NOMO-1 treated with DMSO at 0.1 percent for 48 hours (cell line): ENCODE data around the gene SHB.
A peak's percentile ranks its signal among the peaks of the same experiment; 100 is the strongest.

Source experiments
- DNase-seq: peaks from one replicate; lab custom pipeline; 2025; ENCODE audit not compliant: unreplicated experiment; lab: John Stamatoyannopoulos, UW

The SHB gene

DNA sequence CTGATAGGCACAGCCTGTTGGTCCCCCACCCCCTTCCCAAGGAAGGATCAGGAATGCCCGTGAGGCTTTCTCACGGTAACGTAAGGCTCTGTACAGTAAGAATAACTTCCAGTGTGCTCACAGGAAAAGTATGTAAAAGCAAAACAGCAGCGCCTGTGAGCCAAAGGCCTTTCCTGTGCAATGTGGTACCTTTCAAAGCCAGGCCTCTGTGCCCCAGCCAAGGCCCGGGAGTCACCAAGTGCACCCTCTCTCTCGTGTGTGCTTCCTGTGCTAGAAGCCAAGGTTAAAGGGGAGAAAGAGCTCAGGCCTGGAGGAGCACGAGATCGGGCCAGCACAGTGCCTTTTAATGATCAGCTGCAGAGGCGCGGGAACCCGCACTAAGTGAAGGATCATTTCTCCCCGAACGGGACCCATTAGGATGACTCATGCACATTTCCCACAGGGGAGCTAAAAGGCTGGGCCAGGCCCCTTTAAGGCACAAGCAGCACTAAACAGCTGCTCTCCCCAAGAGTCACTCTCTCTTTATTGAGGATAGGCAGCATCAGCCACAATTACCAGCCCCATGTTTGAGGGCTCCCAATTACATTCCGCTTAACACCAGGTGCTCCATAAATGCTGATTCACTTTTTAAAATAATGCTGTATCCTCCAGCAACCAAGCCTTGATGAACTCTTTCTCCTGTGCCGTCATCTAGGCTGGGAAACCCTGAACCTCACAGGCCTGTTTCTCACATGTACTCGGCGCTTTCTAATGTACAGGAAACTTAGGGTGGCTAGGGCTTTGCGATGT is 42.8 kb downstream of the SHB start:
- no peak for DNase-seq

DNA sequence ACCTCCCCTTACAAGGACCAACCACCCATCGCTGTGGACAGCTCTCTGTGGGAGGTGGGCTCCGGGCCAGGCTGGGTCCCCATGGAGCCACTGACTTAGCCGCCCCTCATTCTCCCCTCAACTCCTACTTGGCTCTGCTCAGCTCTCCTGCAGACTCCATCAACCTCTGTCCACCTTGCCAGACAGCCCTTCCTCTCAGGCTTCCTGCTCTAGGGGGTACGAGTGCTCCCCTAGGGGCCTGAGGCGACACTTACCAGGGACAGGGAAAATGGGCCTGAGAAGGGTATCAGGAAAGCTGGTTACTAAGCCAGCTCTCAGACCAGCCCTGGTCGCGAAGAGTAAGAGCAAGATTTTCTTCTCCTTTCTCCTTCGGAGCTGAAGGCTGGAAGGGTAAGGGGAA is 43.9 kb downstream of the SHB start:
- DNase-seq = no peak

DNA sequence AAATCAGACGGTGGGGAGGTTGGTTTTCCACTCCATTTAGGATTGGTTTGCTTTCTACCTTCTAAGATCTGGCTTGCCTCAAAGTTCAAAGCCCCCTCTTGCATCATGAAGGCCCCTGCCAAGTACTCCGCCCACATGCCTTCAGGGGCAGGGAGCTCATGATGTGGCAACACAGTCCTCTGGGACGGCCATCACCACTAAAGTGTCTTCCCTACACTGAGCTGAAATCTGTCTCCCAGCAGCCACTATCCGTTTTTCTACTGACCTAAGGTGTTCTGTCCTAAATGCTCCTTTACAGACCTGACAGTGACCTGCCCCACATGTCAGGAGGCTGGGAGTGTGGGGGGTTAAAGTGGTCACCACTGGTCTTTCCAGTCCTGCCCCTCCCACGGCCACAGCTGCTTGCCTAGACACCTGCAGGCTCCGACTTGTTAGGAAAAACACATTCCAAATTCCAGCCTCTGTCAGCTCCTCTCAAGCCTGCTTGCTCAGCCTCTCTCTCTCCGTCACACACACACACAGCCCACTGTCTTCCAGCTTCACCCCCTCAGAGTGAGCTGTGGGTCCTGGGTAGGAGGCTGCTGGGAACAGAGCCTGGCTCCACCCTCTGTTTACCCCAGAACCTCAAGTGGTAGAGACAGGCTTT is 44.9 kb downstream of the SHB start:
- peak; percentile 11 for DNase-seq

DNA sequence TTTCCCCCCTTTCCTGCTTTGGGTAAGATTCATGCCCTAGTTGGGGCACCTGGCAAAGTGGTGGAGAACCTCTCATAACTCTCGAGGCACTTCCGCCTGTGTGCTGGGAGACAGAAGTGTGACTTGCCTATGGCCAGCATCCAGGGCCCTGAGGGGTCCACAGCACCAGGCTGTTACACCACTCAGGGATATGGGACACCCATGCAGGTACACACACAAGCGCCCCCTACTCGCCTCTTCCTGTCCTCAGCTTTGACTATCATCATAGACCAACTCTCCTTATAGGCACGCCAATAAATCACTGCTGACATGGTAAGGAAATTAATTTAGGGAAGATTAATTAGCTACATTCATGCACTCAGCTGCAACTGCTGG is 45.4 kb downstream of the SHB start:
- no peak for DNase-seq

DNA sequence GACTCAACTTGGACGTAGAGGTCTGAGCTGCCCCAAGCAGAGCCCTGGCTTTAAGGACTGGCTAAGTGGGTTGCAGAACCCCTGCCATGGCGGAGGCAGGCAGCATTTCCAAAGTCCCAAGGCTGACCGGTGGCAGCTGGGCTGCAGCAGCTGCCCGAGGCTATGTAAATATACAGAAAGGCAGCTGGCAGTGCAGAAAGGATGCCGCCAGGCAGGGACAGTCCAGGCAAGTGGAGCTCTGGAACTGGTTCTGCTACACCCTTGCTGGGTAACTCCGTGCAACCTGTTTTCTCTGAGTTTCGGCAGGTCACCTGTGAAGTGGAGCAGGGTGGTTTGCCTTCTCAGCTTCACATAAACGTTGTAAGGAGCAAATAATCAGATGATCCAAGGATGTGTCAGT is 46.0 kb downstream of the SHB start:
- DNase-seq = no peak

DNA sequence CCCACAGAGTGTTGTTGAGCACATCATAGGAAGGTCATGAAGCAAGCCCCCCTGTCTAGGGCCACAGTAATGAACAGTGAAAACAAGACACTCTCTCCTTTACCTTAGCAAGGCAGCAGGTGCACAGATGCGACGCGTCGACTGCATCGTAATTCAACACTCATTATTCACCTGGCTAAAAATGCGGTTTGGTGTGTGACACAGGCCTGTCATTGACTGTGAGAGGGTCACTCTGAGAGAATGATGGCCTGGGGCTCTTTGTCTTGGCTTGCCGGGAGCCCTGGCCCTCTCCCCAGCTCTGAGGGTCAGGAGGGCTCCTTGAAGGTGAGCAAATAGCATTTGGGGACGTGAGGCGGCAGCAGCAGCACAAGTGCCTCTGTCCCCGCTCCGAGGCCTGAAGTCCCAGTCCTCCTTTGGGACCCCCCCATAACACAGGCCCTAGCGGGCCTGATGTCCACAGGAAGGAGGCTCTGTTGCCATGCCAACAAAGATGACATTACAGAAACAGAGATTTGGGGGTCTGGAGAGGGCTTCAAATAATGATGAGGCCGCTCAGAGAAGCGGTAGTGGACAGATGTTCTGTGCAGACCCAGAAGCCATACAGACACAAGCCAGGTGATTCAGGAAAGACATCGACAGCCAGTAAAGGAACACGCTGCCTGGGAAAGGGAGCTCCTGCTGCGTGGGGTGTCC is 46.7 kb downstream of the SHB start:
- DNase-seq = no peak

DNA sequence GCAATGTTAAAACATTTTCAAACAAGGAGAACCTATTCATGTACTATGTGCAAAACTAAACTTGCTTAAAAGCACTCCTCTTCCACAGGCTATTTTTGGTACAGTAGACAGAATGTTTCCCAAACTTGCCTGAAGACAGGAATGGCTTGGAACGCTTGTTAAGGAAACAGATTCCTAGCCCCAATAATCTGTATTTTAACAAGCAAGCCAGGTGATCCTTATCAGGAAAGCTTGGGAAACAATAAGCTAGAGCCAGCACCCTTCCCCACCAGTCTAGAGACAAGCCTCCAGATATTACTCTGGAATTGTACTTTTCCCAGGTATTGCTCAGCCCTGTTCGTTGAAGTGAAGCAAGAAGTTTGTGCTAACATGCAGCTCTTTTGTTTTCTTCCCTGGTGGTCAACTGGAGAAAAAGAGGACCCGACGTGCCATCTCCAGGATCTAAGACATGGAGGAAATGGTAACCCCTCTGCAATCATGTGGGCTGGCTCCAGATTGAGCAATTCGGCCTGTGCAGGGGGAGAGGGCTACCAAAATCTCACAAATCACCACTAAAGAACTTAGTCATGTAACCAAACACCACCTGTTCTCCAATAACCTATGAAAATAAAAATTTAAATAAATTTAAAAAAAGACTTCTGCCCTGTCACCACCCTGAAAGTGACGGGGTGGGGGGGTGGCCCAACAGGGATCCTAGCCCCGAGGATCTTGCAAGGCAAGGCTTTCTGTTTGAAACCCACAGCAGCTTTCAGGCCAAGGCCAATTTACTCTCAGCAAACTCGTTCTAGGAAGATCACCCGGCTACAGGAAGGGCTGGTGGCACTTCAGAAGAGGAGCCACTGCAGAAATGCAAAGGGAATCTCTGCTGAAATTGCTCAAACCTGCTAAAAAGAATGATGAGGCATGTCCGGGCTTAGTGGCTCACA is 48.6 kb downstream of the SHB start:
- peak; percentile 62 for DNase-seq

DNA sequence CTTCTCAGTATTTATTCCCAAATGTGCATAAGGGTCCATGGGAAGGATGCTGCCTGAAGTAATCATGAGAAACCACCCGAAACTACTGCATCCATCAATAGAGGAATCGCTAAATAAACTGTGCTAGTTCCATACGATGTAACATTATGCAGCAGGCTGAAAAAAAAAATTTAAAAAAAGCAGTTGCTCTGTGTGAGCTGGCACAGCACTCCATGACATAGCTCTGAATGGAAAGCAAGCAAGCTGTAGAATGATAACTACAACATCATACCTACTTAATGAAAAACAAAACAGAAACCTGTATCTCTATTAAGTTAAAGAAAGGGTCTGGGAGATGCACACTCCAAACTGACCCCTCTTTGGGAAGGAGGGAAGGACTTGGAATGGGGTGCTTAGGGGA is 49.3 kb downstream of the SHB start:
- DNase-seq = no peak

DNA sequence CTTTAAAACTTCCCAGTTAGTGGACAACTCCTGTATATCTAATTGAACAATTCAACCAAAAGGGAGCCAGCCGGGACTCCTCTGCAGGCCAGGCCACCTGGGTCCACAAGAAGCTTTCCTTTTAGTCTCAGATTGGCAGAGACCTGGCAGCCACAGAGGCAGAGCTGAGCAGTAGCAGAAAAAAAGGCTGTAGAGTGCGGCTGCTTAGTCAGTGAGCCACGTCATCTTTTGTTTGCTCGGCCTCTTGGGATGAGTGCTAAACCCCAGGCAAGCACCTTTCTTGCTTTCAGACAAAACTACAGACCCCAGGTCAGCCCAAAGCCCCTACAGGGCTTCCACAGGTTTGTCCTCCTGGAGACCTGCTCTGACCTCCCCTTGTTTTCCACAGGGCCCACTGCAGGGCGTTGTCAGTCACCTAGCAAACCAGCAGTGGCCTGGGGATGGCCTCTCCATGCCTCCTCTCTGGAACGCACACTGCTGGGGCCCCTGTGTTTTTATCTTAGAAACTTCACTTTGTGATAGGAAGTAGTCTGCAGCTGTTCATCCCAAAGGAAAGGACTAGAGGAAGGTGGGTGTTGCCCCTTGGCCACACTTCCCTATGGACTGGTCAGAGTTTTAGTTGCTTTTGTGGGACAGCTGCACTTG is 49.9 kb downstream of the SHB start:
- no peak for DNase-seq

DNA sequence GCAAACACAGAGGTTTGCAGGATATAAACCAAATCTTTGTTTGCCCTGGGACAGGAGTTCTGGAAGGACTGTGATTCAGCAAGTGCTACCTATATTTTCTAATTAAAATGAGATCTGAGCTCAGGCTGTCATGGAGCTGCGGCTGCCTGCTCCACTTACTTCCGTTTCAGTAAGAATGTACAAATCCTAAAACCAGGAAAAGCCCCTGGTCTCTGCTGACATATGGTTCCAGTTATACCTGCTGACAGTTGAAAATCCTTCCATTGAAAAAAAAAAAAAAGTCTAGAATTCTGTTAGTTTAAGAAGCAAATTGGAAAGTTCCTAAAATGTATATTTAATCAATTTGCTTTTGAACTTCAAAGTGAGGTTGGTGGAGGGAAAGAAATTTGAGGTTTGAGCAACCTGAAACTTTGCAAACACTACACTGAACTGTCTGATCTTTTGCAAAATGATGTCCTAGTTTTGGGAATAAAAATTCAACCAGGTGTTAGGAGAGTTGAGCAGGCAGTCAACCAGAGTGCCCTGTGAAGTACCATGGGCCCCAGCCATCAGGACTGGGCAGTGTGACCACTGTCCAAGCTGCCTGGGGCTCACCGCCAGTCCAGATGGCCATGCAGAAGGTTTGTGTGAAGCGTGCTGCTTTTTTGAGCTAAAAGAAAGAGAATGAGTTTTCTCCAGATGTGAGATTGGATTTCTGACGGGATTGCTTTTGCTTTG is 50.6 kb downstream of the SHB start:
- DNase-seq = no peak

DNA sequence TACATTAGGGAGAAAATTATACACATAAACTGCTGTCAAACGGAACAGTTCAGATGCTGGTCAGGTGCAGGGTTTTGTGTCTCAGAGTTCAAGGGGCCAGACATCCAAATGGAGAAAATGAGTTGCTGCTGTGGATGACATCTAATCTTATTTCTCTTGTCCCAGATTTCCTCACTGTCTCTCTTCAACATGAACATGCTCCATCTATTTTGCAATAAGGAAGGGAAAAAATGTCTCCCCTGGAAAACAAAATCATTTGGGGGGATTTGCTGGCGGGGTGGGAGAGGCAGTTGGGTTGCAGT is 51.2 kb downstream of the SHB start:
- no peak for DNase-seq

DNA sequence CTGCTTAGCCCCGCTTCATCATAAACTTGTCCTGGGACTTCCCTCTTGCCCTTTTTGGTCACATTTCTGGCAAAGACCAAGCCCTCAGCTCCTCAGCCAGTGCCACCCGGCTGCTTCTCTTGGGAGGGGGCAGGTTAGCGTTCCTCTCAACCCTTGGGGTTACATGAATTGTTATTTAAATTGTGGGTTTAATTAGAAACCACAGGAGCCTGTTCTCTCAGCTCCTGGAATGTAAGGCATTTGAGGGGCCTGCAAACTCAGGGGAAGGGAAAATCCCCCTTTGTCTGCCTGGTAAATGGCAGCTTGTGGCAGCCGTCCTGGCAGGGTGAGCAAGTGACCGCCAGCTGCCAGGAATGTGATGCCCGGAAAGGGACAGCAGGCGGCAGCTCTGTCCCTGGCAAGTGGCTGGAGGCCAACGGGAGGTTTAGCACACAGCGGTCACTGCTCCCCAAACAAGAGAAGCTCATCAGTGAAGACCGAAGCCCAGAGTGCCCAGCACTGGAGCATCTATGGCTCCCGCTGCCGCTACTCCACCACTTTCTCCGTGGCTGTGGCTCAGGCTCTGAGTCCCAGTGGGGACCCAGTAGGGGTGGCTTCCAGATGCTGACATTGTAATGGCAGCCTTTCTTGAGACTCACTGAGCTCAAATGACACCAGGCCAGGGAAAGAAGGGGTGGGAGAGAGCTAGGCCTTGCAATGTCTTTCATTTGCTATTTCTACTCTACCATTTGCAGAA is 51.7 kb downstream of the SHB start:
- no peak for DNase-seq

DNA sequence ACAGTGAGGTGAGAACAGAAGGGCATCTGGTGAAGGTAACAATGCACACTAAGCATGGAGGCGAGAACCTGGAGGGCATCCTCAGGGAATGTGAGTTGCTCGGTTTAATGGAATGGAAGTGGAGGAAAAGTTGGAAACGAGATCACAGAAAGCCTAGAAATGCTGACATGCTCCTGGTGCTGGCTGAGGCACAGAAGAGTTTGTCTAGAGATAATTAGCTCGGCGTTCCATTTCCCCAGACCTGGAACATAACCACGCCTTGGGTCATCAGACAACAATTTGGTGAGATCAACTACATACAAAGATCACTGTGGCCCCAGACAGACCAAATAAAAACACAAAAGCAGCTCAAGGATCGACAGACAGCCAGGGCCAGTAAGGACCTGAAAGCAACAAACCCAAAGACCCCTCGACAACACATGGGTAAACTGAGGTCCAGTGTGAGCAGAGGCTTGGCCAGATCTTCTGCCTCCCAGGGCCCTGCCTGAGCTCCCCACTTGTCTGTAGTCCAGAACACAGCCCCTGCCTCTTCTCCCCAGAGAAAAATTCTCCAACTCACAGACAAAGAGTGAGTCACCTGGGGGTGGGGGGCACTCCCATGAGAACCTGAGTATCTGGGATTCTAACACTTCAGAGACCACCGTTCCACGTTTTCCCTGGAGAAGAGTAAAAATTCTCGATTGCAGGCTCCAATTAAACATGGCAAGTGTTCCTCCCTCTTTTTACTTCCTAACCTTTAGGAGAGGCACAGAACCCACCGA is 52.5 kb downstream of the SHB start:
- DNase-seq = no peak

DNA sequence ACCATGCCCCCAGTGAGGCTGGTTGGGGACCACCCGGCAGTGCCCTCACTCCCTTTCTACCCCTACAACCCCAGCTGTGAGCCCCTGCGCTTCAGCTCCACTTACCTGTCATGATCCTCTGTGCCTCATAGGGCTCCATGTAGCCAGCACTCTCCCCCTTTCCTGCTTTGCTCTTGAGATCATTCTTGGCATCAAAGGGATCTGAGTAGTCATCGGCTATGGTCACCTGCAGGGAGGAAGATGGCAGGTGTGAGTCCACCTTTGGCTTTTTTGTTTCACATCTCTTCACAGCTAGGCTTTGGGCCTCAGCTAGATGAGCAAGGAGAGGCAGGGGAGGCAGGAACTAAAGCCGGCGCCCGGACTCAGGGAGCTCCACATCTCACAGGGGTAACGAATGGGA is 53.1 kb downstream of the SHB start:
- DNase-seq = no peak

DNA sequence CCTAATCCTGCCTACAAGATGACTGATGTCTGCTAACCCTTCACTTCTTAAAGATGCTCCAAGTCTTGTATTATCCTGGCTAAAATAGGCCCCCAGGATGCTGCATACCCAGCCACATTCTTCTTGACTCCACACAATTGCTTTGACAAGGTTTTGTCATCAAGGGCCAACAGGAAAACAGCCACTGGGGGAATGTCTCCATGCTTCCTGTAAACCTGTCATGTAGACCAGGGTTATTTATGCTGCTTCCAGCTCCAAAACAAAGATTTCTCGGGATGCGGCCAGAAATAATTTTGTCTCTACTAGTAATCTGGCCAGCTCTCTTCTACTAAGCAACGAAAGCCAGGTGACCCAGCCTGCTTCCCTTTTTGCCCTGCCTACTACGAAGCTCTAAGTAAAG is 53.8 kb downstream of the SHB start:
- no peak for DNase-seq

DNA sequence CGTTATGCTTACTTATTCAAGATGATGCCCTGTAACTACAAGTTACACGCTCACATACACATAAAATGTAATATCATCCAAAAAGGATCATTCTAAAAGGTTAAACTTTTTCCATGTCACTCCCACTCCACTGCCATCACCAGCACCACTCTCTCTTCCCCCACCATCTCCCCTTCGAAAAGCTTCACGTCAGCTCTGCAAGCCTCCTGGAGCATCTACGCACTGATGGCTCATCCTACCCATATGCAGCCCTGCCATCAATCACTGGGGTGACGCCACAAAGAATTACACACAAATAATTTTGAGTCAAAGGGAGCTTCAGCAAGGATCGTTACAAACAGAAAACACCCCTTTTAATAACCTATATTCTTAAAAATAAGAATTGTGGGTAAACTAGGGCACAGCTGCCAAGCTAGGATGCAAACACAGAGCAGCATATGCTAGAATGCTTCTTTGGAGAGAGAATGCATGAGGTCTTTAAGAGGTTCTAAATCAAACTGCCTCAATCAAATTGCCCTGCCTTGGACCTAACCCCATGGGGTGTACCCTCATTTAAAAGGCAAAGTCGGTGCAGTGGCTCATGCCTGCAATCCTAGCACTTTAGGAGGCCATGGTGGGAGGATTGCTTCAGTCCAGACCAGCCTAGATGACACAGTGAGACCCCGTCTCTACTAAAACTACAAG is 56.1 kb downstream of the SHB start:
- DNase-seq = no peak

DNA sequence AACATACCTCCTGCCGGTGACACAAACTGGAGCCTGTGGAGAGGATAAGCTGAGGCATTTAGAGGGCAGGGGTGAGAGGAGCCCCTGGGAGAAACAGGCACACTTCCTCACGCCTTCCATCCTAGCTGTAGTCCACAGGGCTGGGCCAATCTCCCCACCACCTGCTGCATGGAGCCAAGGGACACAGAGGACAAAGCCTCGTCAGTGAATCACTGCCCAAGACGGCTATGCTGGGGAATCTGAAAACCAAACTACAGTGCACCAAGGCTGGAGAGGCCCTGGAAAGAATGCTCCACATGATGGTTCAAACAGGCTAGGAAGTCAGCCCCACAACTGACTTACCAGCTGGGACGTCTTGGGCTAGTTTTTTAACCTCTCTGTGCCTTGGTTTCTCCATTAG is 57.0 kb downstream of the SHB start:
- no peak for DNase-seq

DNA sequence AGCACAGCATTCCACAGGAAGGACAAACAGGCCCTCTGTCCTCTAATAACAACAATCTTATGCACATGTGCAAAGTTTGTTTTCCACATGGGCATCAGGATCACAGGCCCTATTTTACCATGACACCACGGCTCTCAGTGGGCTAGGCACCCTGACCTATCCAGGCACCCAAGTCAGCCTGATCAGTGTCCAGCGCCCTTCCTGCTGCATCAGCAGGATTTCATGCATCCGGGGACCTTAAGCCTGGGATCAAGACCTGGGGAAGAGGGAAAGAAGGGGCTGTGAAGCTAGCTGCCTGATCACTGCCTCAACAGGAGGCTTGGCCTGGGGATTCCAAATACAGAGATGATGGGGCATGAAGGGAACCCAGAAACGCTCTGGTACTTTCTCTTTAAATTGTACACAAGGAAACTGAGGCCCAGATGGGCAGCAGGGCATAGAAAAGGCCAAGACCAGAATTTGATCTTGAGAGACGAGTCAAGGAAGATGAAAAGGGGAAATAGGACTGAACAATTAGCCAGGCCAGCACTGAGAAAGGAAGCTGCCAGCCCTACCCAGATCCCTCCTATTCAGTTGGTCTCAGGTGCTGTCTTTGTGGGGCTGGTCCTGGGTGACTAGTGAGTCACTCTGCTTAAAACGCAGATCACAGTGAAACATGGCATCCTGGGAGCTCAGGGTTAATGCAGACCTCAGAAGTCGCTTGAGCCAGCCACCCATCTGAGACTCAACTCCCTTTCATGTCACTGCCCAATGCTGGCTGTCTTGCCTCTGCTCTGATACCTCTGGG is 57.9 kb downstream of the SHB start:
- DNase-seq = peak; percentile 42
